GM15510 (cell line): ENCODE results near the gene XPO6.

Experiments used
- POLR2A ChIP-seq: IDR thresholded peaks from 3 replicates; pipeline ENCODE4 v1.6.1; 2011; ENCODE audit warnings: borderline replicate concordance; ENCODE audit not compliant: insufficient read length; ENCODE audit errors: extremely low read depth

The XPO6 gene

GRCh38 chr16:28126684-28127620, 84.8 kb downstream of the XPO6 start:
- no peak for TF ChIP-seq POLR2A

GRCh38 chr16:28125592-28125991, 86.2 kb downstream of the XPO6 start:
- TF ChIP-seq POLR2A = no peak

GRCh38 chr16:28121527-28121926, 90.2 kb downstream of the XPO6 start:
- no peak for TF ChIP-seq POLR2A

GRCh38 chr16:28120754-28121153, 91.0 kb downstream of the XPO6 start:
- TF ChIP-seq POLR2A = no peak

GRCh38 chr16:28118637-28119036, 93.1 kb downstream of the XPO6 start:
- TF ChIP-seq POLR2A = no peak

GRCh38 chr16:28117168-28117565, 94.6 kb downstream of the XPO6 start:
- no peak for TF ChIP-seq POLR2A

GRCh38 chr16:28112908-28113307, 98.9 kb downstream of the XPO6 start:
- TF ChIP-seq POLR2A = no peak

GRCh38 chr16:28110977-28111376, 100.8 kb downstream of the XPO6 start:
- no peak for TF ChIP-seq POLR2A

- no peak for TF ChIP-seq POLR2A
Measured at GRCh38 chr16:28110479-28110878, 101.3 kb downstream of the XPO6 start.

GRCh38 chr16:28110074-28110473, 101.7 kb downstream of the XPO6 start:
- TF ChIP-seq POLR2A = no peak

GRCh38 chr16:28108590-28109247, 103.0 kb downstream of the XPO6 start:
- no peak for TF ChIP-seq POLR2A

GRCh38 chr16:28107232-28107631, 104.5 kb downstream of the XPO6 start:
- no peak for TF ChIP-seq POLR2A

- no peak for TF ChIP-seq POLR2A
Measured at GRCh38 chr16:28106467-28107215, 105.1 kb downstream of the XPO6 start.

- no peak for TF ChIP-seq POLR2A
Measured at GRCh38 chr16:28105954-28106353, 105.8 kb downstream of the XPO6 start.

- TF ChIP-seq POLR2A = no peak
Measured at GRCh38 chr16:28105297-28105696, 106.5 kb downstream of the XPO6 start.
